ENCODE measurements around the gene KLHL29. TPM values are rescaled to one million over a fixed set of nuclear protein-coding genes. Genes with fewer than 3 reads are reported as not detected.
A peak's percentile ranks its signal among the peaks of the same experiment; 100 is the strongest.

KLHL29 gene
- total RNA-seq, 1 experiment from 2014 or later: 43.1 TPM

GRCh38 chr2:23505218-23505983, 120.4 kb downstream of the KLHL29 start:
- intact Hi-C loops (cut with micrococcal nuclease): no loop called here
- ChIA-PET CTCF (no interaction called here), POLR2A (no interaction called here)
- no peak for DNase-seq (ENCODE audit: unreplicated experiment)
- H3K27ac Mint-ChIP-seq (ENCODE audit: low read depth, unreplicated experiment): no peak overlapping the region
- TF ChIP-seq, protein P1, sequence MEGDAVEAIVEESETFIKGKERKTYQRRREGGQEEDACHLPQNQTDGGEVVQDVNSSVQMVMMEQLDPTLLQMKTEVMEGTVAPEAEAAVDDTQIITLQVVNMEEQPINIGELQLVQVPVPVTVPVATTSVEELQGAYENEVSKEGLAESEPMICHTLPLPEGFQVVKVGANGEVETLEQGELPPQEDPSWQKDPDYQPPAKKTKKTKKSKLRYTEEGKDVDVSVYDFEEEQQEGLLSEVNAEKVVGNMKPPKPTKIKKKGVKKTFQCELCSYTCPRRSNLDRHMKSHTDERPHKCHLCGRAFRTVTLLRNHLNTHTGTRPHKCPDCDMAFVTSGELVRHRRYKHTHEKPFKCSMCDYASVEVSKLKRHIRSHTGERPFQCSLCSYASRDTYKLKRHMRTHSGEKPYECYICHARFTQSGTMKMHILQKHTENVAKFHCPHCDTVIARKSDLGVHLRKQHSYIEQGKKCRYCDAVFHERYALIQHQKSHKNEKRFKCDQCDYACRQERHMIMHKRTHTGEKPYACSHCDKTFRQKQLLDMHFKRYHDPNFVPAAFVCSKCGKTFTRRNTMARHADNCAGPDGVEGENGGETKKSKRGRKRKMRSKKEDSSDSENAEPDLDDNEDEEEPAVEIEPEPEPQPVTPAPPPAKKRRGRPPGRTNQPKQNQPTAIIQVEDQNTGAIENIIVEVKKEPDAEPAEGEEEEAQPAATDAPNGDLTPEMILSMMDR (IDR thresholded peaks at IDR 0.05; ENCODE audit: unreplicated experiment): no peak
- H3K4me1 Mint-ChIP-seq (ENCODE audit: insufficient read depth, unreplicated experiment): peaks cover 16% of the 10 kb centered on the region
- H3K27me3 Mint-ChIP-seq (ENCODE audit: insufficient read depth, unreplicated experiment): no peaks in the 10 kb centered on the region
- H3K9me3 Mint-ChIP-seq (ENCODE audit: unreplicated experiment): no peaks in the 10 kb centered on the region
- H3K36me3 Mint-ChIP-seq (ENCODE audit: insufficient read depth, unreplicated experiment): no peaks in the 10 kb centered on the region
- no peak overlapping the region for H3K4me3 Mint-ChIP-seq (ENCODE audit: unreplicated experiment)
- no TSS peak for BruUV-seq (replicated peaks)

GRCh38 chr2:23505984-23506380, 121.0 kb downstream of the KLHL29 start:
- Mint-ChIP-seq H3K9me3 (ENCODE audit: unreplicated experiment) (no peaks in the 10 kb centered on the region), H3K4me1 (ENCODE audit: insufficient read depth, unreplicated experiment) (peaks cover 16% of the 10 kb centered on the region), H3K4me3 (ENCODE audit: unreplicated experiment) (no peak overlapping the region), H3K27me3 (ENCODE audit: insufficient read depth, unreplicated experiment) (no peaks in the 10 kb centered on the region), H3K27ac (ENCODE audit: low read depth, unreplicated experiment) (no peak overlapping the region), H3K36me3 (ENCODE audit: insufficient read depth, unreplicated experiment) (no peaks in the 10 kb centered on the region)
- peak; percentile 47 for DNase-seq (ENCODE audit: unreplicated experiment)
- TF ChIP-seq, protein P1 (IDR thresholded peaks at IDR 0.05; ENCODE audit: unreplicated experiment): no peak
- CTCF ChIA-PET: no interaction called here
- BruUV-seq (replicated peaks): no TSS peak
- POLR2A ChIA-PET: no interaction called here
- intact Hi-C loops (cut with micrococcal nuclease): no loop called here

- no peaks in the 10 kb centered on the region for H3K36me3 Mint-ChIP-seq (ENCODE audit: insufficient read depth, unreplicated experiment)
- no peak overlapping the region for H3K27ac Mint-ChIP-seq (ENCODE audit: low read depth, unreplicated experiment)
- no peak overlapping the region for H3K4me3 Mint-ChIP-seq (ENCODE audit: unreplicated experiment)
- no peak for DNase-seq (ENCODE audit: unreplicated experiment)
- H3K27me3 Mint-ChIP-seq (ENCODE audit: insufficient read depth, unreplicated experiment): no peaks in the 10 kb centered on the region
- POLR2A ChIA-PET: no interaction called here
- CTCF ChIA-PET: interaction anchor here (1.0 kb wide), 1 partner anchor 201 kb away, joined by 3 read pairs; no protein-coding TSS in a partner anchor
- intact Hi-C loops (cut with micrococcal nuclease): no loop called here
- TF ChIP-seq, protein P1 (IDR thresholded peaks at IDR 0.05; ENCODE audit: unreplicated experiment): no peak
- no TSS peak for BruUV-seq (replicated peaks)
- H3K4me1 Mint-ChIP-seq (ENCODE audit: insufficient read depth, unreplicated experiment): peaks cover 16% of the 10 kb centered on the region
- H3K9me3 Mint-ChIP-seq (ENCODE audit: unreplicated experiment): no peaks in the 10 kb centered on the region
Observed at GRCh38 chr2:23506531-23507266, 121.7 kb downstream of the KLHL29 start.

DNA sequence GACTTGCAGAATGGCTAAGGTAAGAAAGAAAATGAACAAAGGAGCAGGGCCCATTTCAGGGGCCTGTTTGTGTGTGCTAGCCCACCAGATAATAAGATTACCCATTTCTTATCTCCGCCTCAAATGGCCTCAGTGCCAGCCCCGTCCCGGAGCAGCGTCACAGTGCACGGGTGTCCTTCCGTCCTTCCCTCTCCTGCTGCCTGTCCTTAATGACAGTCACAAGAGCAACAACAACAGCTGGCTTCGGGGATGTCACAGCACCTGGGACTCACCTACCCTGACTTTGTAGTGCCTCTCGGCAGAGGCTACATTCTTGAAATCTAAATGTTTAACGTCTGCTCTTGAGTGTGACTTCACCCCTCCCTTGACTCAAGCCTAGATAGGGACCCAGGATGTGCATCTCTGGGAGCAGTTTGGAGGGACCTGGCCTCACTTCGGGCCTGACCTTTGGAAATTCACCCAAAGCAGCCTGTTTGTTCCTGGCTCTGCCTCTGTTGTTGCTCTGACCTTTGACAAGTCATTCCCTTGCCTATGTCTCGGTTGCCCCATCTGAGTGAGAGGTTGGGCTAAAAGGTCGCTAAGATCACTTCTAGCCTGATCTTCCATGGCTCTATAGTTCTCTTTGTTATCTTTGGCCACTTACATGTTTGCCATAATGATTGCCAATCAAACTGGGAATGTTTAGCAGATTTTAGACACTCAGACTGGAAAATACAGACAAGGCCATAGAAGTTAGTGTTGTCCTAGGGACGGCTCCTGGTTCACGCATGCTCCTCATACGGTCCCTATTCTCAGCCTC, 122.5 kb downstream of the KLHL29 start:
- TF ChIP-seq, protein P1 (IDR thresholded peaks at IDR 0.05; ENCODE audit: unreplicated experiment): no peak
- H3K36me3 Mint-ChIP-seq (ENCODE audit: insufficient read depth, unreplicated experiment): no peaks in the 10 kb centered on the region
- intact Hi-C loops (cut with micrococcal nuclease): no loop called here
- no peaks in the 10 kb centered on the region for H3K9me3 Mint-ChIP-seq (ENCODE audit: unreplicated experiment)
- H3K27ac Mint-ChIP-seq (ENCODE audit: low read depth, unreplicated experiment): no peak overlapping the region
- CTCF ChIA-PET: interaction anchor here (1.0 kb wide), 1 partner anchor 201 kb away, joined by 3 read pairs; no protein-coding TSS in a partner anchor
- peak; percentile 22 for DNase-seq (ENCODE audit: unreplicated experiment)
- BruUV-seq (replicated peaks): no TSS peak
- H3K4me1 Mint-ChIP-seq (ENCODE audit: insufficient read depth, unreplicated experiment): peaks cover 16% of the 10 kb centered on the region
- H3K27me3 Mint-ChIP-seq (ENCODE audit: insufficient read depth, unreplicated experiment): no peaks in the 10 kb centered on the region
- POLR2A ChIA-PET: no interaction called here
- H3K4me3 Mint-ChIP-seq (ENCODE audit: unreplicated experiment): no peak overlapping the region
